ENCODE results near the gene ALOX5. TPM values are rescaled to one million over a fixed set of nuclear protein-coding genes. Genes with fewer than 3 reads are reported as not detected.
"Not testable (repeated sequence)": the region's sequence is repeated elsewhere in the genome, so short reads cannot be mapped to it uniquely, and the experiment has no call there.

Gene ALOX5
- total RNA-seq, 1 experiment from 2014 or later, result 66.5 TPM

DNA sequence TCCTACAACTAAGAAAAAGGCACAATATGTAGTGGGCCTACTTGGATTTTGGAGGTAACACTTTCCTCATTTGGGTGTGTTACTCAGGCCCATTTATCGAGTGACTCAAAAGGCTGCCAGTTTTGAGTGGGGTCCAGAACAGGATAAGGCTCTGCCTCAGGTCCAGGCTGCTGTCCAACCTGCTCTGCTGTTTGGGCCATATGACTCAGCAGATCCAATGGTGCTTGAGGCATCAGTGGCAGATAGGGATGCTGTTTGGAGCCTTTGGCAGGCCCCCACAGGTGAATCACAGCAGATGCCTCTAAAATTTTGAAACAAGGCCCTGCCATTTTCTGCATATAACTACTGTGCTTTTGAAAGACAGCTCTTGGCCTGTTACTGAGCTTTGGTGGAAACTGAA, 34.1 kb upstream of the ALOX5 start:
- H3K9me3 ChIP-seq (ENCODE audit: insufficient read depth, low read depth), result no peaks in the 10 kb centered on the region; the same call in 1 of the 2 replicates
- H3K79me2 ChIP-seq (ENCODE audit: low read depth), result no peaks in the 10 kb centered on the region
- no peak overlapping the region for H3K27ac ChIP-seq
- no peaks in the 10 kb centered on the region for H3F3A ChIP-seq (ENCODE audit: insufficient read depth, low read depth)
- TF ChIP-seq, protein P1, sequence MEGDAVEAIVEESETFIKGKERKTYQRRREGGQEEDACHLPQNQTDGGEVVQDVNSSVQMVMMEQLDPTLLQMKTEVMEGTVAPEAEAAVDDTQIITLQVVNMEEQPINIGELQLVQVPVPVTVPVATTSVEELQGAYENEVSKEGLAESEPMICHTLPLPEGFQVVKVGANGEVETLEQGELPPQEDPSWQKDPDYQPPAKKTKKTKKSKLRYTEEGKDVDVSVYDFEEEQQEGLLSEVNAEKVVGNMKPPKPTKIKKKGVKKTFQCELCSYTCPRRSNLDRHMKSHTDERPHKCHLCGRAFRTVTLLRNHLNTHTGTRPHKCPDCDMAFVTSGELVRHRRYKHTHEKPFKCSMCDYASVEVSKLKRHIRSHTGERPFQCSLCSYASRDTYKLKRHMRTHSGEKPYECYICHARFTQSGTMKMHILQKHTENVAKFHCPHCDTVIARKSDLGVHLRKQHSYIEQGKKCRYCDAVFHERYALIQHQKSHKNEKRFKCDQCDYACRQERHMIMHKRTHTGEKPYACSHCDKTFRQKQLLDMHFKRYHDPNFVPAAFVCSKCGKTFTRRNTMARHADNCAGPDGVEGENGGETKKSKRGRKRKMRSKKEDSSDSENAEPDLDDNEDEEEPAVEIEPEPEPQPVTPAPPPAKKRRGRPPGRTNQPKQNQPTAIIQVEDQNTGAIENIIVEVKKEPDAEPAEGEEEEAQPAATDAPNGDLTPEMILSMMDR (conservative IDR thresholded peaks at IDR 0.05), result no peak
- no peak for TF ChIP-seq EZH2 (IDR thresholded peaks at IDR 0.05; ENCODE audit: low read depth)
- DNase-seq, result no peak
- no TSS peak for BruUV-seq (replicated peaks)
- ChIA-PET POLR2A (ENCODE audit: unreplicated experiment) (no interaction called here), CTCF (no interaction called here)
- H3K4me3 ChIP-seq, result no peak overlapping the region
- H3K27me3 ChIP-seq (ENCODE audit: insufficient read depth, low read depth), result peaks cover 6% of the 10 kb centered on the region; the same call in 1 of the 2 replicates
- H3K9me2 ChIP-seq (ENCODE audit: insufficient read depth), result no peaks in the 10 kb centered on the region
- H3K4me2 ChIP-seq, result no peak overlapping the region
- no peaks in the 10 kb centered on the region for H3K36me3 ChIP-seq (ENCODE audit: low read depth)
- intact Hi-C loops (cut with micrococcal nuclease; ENCODE audit: unreplicated experiment), result no loop called here
- H3K4me1 ChIP-seq (replicated peaks; ENCODE audit: insufficient read depth), result no peaks in the 10 kb centered on the region
- no peak overlapping the region for H2AFZ ChIP-seq
- no peaks in the 10 kb centered on the region for H4K20me1 ChIP-seq (ENCODE audit: insufficient read depth)

DNA sequence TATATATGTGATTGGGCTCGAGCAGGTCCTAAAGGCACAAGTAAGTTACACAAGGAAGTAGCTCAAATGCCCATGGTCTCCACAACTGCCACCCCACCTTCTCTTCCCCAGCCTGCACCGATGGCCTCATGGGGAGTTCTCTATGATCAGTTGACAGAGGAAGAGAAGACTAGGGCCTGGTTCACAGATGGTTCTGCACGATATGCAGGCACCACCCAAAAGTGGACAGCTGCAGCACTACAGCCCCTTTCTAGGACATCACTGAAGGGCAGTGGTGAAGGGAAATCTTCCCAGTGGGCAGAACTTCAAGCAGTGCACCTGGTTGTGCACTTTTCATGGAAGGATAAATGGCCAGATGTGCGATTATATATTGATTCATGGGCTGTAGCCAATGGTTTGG, 33.6 kb upstream of the ALOX5 start:
- intact Hi-C loops (cut with micrococcal nuclease; ENCODE audit: unreplicated experiment), result not testable (repeated sequence)

GRCh38 chr10:45346652-45347335, 27.2 kb upstream of the ALOX5 start:
- not testable (repeated sequence) for BruUV-seq (replicated peaks)

More for the DNA sequence above, 33.6 kb upstream of the ALOX5 start:
- H3K27me3 ChIP-seq (ENCODE audit: insufficient read depth, low read depth); DNase-seq; H3K9me2 ChIP-seq (ENCODE audit: insufficient read depth); H3K4me1 ChIP-seq (replicated peaks; ENCODE audit: insufficient read depth); H3K4me3 ChIP-seq; POLR2A ChIA-PET (ENCODE audit: unreplicated experiment); CTCF ChIA-PET; H3K27ac ChIP-seq; H3K9me3 ChIP-seq (ENCODE audit: insufficient read depth, low read depth); H3K4me2 ChIP-seq; H3K79me2 ChIP-seq (ENCODE audit: low read depth); H2AFZ ChIP-seq; H4K20me1 ChIP-seq (ENCODE audit: insufficient read depth); BruUV-seq (replicated peaks); H3F3A ChIP-seq (ENCODE audit: insufficient read depth, low read depth); H3K36me3 ChIP-seq (ENCODE audit: low read depth): not testable (repeated sequence)

DNA sequence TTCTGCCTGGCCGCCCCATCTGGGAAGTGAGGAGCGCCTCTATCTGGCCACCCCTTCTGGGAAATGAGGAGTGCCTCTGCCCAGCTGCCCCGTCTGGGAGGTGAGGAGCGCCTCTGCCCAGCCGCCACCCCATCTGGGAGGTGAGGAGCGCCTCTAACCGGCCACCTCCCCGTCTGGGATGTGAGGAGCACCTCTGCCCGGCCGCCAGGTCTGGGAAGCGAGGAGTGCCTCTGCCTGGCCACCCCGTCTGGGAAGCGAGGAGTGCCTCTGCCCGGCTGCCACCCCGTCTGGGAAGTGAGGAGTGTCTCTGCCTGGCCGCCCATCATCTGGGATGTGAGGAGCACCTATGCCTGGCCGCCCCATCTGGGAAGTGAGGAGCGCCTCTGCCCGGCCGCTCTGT, 26.6 kb upstream of the ALOX5 start:
- H4K20me1 ChIP-seq (ENCODE audit: insufficient read depth); H3K9me2 ChIP-seq (ENCODE audit: insufficient read depth); H3K27me3 ChIP-seq (ENCODE audit: insufficient read depth, low read depth); H3K79me2 ChIP-seq (ENCODE audit: low read depth); H3K4me2 ChIP-seq; intact Hi-C loops (cut with micrococcal nuclease; ENCODE audit: unreplicated experiment); H3K4me3 ChIP-seq; H3F3A ChIP-seq (ENCODE audit: insufficient read depth, low read depth); H3K4me1 ChIP-seq (replicated peaks; ENCODE audit: insufficient read depth); H3K9me3 ChIP-seq (ENCODE audit: insufficient read depth, low read depth); H3K27ac ChIP-seq; CTCF ChIA-PET; BruUV-seq (replicated peaks); POLR2A ChIA-PET (ENCODE audit: unreplicated experiment); H2AFZ ChIP-seq; H3K36me3 ChIP-seq (ENCODE audit: low read depth); DNase-seq: not testable (repeated sequence)

More at GRCh38 chr10:45346652-45347335, 27.2 kb upstream of the ALOX5 start:
- H3K4me1 ChIP-seq (replicated peaks; ENCODE audit: insufficient read depth); H3K27me3 ChIP-seq (ENCODE audit: insufficient read depth, low read depth); H3K9me2 ChIP-seq (ENCODE audit: insufficient read depth); H3K9me3 ChIP-seq (ENCODE audit: insufficient read depth, low read depth); DNase-seq; CTCF ChIA-PET; POLR2A ChIA-PET (ENCODE audit: unreplicated experiment); H3K36me3 ChIP-seq (ENCODE audit: low read depth); H3K4me2 ChIP-seq; intact Hi-C loops (cut with micrococcal nuclease; ENCODE audit: unreplicated experiment); H3F3A ChIP-seq (ENCODE audit: insufficient read depth, low read depth); H2AFZ ChIP-seq; H3K4me3 ChIP-seq; H3K79me2 ChIP-seq (ENCODE audit: low read depth); H4K20me1 ChIP-seq (ENCODE audit: insufficient read depth); H3K27ac ChIP-seq: not testable (repeated sequence)

DNA sequence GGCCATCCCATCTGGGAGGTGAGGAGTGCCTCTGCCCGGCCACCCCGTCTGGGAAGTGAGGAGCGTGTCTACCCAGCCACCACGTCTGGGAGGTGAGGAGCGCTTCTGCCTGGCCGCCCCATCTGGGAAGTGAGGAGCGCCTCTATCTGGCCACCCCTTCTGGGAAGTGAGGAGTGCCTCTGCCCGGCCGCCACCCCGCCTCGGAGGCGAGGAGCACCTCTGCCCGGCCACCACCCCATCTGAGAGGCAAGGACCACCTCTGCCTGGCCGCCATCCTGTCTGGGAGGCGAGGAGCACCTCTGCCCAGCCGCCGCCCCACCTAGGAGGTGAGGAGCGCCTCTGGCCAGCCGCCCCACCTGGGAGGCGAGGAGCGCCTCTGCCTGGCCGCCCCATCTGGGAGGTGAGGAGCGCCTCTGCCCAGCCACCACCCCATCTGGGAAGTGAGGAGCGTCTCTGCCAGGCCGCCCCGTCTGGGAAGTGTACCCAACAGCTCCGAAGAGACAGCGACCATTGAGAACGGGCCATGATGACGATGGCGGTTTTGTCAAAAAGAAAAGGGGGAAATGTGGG, 25.7 kb upstream of the ALOX5 start:
- intact Hi-C loops (cut with micrococcal nuclease; ENCODE audit: unreplicated experiment); H3F3A ChIP-seq (ENCODE audit: insufficient read depth, low read depth); DNase-seq; H3K27ac ChIP-seq; H3K4me1 ChIP-seq (replicated peaks; ENCODE audit: insufficient read depth); H3K79me2 ChIP-seq (ENCODE audit: low read depth); H2AFZ ChIP-seq; H3K4me2 ChIP-seq; H3K9me3 ChIP-seq (ENCODE audit: insufficient read depth, low read depth); CTCF ChIA-PET; H3K36me3 ChIP-seq (ENCODE audit: low read depth); POLR2A ChIA-PET (ENCODE audit: unreplicated experiment); H4K20me1 ChIP-seq (ENCODE audit: insufficient read depth); H3K4me3 ChIP-seq; H3K27me3 ChIP-seq (ENCODE audit: insufficient read depth, low read depth); BruUV-seq (replicated peaks); H3K9me2 ChIP-seq (ENCODE audit: insufficient read depth): not testable (repeated sequence)
